Measurements from ENCODE around the gene ATG4C. TPM values are rescaled to one million over a fixed set of nuclear protein-coding genes. Genes with fewer than 3 reads are reported as not detected.

ATG4C gene
- total RNA-seq, 1 experiment from 2014 or later, result 6.5 TPM

GRCh38 chr1:62875676-62876075 lies 91.7 kb downstream of the ATG4C start:
- CTCF ChIA-PET, result no interaction called here
- peaks cover 2% of the 10 kb centered on the region; the same call in 1 of the 2 replicates for H3K27me3 ChIP-seq (ENCODE audit: control insufficient read depth, insufficient read depth, low read length)
- ATAC-seq (no peak), DNase-seq (ENCODE audit: low read depth, low spot score) (no peak)
- POLR2A ChIA-PET, result no interaction called here
- no peak overlapping the region for H3K4me3 ChIP-seq (ENCODE audit: low read depth in 2 of 2, low read length in 2 of 2)
- intact Hi-C loops (cut with micrococcal nuclease; ENCODE audit: unreplicated experiment), result no loop called here
- no peaks in the 10 kb centered on the region for H3K9me3 ChIP-seq (ENCODE audit: control insufficient read depth, insufficient read depth, low read depth, low read length)
- BruUV-seq (replicated peaks), result no TSS peak
- no peaks in the 10 kb centered on the region for H3K4me1 ChIP-seq (ENCODE audit: control insufficient read depth, insufficient read depth, low read length)
- no peak overlapping the region for H3K27ac ChIP-seq (ENCODE audit: low read length)
- H3K36me3 ChIP-seq (ENCODE audit: control insufficient read depth, insufficient read depth, low read length), result no peaks in the 10 kb centered on the region
- TF ChIP-seq REST (IDR thresholded peaks at IDR 0.05; ENCODE audit: insufficient read depth in 1 of 2, low read depth in 2 of 2, low read length in 1 of 2) (no peak), CTCF (IDR thresholded peaks at IDR 0.05) (no peak), SIN3A (IDR thresholded peaks at IDR 0.05; ENCODE audit: borderline replicate concordance, insufficient read depth, low read depth, low read length) (no peak)
- in situ Hi-C loops (cut with HindIII; ENCODE audit: low pct_unique_long_range_greater_than_20kb, low sequenced_read_pairs), result no loop called here

GRCh38 chr1:62876535-62876934 lies 92.6 kb downstream of the ATG4C start:
- ChIA-PET POLR2A (no interaction called here), CTCF (no interaction called here)
- no peak for DNase-seq (ENCODE audit: low read depth, low spot score)
- Histone ChIP-seq H3K4me3 (ENCODE audit: low read depth in 2 of 2, low read length in 2 of 2) (no peak overlapping the region), H3K27ac (ENCODE audit: low read length) (no peak overlapping the region), H3K9me3 (ENCODE audit: control insufficient read depth, insufficient read depth, low read depth, low read length) (no peaks in the 10 kb centered on the region), H3K4me1 (ENCODE audit: control insufficient read depth, insufficient read depth, low read length) (no peaks in the 10 kb centered on the region), H3K36me3 (ENCODE audit: control insufficient read depth, insufficient read depth, low read length) (no peaks in the 10 kb centered on the region), H3K27me3 (ENCODE audit: control insufficient read depth, insufficient read depth, low read length) (peaks cover 2% of the 10 kb centered on the region; the same call in 1 of the 2 replicates)
- no TSS peak for BruUV-seq (replicated peaks)
- intact Hi-C loops (cut with micrococcal nuclease; ENCODE audit: unreplicated experiment), result no loop called here
- in situ Hi-C loops (cut with HindIII; ENCODE audit: low pct_unique_long_range_greater_than_20kb, low sequenced_read_pairs), result no loop called here
- ATAC-seq, result no peak
- no peak for TF ChIP-seq REST (IDR thresholded peaks at IDR 0.05; ENCODE audit: insufficient read depth in 1 of 2, low read depth in 2 of 2, low read length in 1 of 2)

Data from Panc1 (cell line).